HG02973 (cell line): ENCODE measurements around the gene UBE2L5.
A peak's percentile ranks its signal among the peaks of the same experiment; 100 is the strongest.

ENCODE experiments used
- ATAC-seq: cut with Tn5 transposase; IDR thresholded peaks from one replicate; pipeline ENCODE4 v1.9.1; 2021; ENCODE audit warnings: moderate library complexity; ENCODE audit not compliant: unreplicated experiment

UBE2L5 gene

DNA sequence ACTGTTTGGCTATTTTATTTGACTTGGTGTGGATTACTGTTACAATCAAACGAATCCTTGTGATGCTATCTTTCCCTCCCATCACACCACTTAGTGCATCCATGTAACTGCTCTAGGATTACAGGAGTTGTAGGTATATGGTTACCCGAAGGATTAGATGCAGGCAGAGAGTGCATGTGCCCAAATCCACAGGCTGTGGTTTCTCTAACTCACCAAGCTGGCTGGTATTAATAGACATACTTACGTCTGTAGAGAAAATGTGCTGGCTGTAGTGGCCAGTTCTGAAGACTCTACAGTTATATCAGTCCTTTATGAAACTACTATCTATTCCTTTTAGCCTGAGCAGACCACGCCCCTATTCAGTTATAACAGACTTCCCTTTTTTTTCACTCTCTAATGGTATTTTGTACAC is 44.6 kb downstream of the UBE2L5 start:
- ATAC-seq: no peak

DNA sequence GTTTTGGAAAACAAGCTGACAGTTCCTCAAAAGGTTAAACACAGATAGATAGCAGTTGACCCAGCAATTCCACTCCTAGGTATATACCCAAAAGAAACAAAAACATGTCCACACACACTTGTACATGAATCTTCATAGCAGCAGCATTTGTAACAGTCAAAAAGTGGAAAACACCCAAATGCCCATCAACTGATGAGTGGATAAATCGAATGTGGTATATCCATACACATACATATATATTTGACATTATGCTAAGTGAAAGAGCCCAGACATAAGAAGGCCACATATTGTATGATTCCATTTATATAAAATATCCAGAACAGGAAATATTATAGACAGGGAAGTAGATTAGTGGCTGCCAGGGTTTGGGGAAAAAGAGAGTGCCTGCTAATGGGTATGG is 51.4 kb downstream of the UBE2L5 start:
- ATAC-seq: no peak

DNA sequence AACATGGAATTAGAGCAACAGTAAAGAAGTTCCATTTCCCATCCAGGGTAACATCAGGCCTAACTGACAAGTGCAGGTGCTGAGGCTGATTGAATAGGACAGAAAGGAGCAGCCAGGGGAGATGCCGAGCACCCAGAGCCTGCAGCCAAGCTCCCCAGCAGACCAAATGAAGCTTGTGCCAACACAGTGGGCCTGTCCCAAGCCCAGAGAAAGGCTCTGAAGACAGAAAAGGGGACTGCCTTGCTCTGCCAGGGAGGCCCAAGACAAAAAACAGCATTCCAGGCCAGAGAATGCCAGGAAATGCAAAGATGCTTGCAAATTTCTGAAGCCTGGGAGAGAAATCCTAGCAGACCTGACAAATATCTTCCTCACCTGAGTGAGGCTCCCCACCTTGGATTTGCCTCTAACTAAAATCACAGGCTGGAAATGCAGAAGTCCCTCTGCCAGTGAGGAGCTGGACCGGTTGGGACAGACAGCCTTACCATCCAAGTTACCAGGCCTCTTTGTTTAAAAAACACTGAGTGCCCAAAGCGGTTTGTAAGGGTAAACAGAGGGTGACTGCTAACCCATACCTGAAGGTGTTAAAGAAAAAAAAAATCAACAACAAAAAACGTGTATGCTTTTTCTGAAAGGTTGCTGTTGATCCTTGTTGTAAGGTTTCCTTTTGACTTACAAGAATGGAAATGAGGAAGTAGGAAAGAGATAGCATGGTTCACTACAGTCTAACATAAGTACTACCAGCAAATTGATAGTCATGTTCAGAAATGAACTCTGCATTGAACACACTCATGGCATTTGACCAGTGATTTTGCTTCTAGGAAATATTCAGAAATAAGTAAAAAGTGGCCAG is 55.3 kb downstream of the UBE2L5 start:
- peak; percentile 85 for ATAC-seq
